HG02623 (cell line): ENCODE data around the gene ITGB2.

Experiments
- ATAC-seq: cut with Tn5 transposase; IDR thresholded peaks from one replicate; pipeline ENCODE4 v1.9.1; 2021; ENCODE audit warnings: moderate library complexity; ENCODE audit not compliant: unreplicated experiment

ITGB2 gene

DNA sequence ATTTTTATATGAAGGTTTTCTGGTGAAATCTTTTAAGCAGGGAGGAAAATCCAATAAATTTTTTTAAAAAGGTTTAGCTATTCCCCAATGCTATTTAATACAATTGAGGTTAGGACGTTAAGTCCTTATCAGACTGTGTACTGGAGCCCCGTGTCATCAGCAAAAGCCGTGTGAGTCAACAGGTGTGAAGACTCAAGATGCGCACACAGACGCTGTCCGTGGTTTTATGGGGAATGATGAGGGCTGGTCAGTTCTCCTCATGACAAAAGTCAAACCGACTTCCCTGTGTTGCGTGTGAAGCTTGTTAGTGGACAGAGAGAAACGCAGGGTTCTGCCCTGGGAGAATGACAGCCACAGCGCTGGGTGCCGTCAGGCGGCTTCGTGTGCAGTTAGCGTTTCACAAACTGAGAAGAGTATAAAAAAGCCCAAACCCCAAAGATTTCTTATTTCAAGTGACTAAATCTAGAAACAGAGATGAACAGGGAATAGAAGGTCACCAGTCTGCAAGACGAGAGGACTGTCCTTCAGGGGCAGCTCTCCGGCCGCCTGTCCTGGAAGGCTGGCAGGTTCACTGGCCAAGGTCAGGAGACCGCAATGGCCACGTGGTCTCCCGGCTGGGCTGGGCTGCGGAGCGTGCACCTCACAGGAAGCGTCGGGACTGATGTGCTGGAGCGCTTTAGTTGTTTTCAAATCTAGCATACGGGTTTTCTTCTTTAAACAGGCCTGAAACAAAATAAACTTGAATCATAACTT lies 69.6 kb downstream of the ITGB2 start:
- ATAC-seq, result no peak

DNA sequence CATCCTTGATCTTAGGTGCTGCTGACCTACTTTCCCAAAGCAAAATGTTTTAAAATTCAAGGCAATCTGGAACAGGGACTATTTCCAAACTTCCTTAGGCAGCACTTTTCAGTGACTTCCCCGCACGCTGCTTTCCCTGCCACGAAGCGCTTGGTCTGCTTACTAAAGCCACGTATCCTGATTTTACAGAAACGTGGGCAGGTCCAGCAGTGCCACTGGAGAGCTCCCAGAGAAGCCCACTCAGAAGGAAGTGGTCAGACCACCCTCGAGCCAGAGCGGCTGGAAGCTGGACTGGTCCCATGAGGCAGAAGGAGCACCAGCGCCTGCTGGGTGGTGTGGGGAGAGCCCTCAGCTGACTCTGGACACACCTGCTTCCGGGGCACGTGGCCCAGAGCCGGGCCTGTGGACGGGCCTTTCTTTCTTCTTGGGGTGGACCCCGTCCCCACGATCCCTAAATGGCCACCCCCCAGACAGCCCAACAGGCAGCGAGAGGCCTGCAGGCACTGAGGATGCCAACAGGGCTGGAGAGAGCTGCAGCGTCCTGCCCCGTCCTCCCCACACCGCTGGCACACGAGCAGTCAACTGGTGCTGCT lies 70.4 kb downstream of the ITGB2 start:
- ATAC-seq, result no peak

DNA sequence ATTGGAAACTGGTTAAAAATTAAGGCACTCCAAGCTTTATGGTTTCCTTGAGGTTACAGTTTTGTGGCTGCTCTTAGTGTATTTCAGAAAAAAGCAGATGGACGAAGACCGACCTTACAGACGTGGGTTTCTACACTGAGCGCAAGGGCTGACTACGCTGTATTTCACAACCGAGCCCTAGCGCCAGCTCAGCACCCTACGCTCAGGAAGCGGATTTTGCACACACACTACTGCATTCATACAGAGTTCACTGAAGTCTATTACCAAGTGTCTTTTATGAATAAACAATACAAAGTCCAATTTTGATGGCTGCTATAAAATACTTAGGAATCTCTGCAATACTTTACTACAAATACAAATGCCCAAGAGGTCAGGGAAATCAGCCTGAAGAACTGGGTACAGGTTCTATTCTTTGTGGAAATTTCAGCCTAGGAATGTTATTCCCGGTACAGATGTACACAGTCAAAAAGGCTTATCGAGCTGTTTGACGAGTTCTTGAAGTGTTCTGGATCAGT lies 71.0 kb downstream of the ITGB2 start:
- ATAC-seq, result no peak

DNA sequence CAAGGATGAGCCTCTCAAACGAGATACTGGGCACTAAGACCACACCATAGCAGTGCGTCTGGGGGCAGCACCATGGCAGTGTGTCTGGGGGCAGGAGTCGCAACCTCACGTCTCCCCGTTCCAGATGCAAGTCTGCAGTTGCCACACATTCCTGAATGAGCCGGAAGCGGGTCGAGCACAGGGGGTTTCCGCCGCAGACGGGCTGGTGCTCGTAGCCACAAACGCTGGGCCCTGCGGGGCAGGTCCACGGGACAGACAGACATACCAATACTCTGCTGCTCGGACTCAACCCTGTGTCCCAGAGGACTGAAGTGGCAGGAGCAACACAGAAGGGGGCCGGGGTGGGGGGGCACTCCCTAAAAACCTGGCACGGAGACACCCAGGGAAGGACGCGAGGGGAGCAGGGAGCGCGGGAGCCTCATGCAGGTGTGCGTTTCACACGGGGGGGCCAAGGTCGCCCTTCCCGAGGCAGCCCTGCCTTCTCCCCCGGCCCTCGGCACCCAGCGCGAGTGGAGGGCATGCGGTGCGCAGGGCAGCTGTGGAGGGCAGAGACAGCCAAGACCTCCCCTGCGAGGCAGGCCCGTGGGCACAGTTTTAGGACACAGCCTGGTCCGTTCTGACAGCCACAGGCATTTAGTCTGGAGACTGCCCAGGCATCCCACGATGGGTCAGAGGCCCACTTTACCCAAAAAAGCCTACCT lies 71.7 kb downstream of the ITGB2 start:
- no peak for ATAC-seq

DNA sequence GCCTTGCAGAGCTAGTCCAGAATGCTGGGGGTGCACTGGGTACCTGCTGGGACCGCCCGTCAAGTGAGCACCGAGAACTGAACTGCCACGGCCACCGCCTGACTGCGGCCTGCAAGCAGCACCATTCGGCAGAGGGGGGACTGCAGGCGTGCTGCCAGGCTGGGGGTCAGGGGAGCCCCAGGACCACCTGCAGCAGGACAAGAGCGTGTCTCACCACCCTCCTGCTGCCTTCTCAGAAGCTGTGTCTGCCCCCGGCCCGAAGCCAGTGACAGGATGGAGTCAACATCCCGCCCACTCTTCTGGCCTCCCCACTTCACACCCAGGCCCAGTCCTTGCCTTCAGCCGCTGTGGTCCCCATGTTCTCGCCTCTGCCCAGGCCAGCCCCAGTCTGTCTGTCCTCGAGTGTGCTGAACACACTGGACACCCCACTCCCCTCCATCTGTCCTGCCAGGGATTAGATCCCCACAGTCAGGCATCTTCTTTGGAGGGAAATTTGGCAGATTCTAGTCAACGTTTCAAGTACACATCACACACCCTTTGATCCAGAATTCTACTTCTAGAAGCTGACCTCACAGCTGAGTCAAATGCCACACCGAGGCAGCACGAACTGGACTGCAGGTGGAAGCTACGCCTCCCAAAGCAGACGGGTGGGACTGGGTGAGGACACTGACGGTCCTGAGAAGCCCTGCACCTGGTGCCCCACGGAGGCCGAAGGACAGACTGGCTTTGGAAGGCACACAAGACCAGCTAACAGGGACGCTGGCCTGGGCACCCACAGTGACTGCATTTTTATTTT lies 73.2 kb downstream of the ITGB2 start:
- ATAC-seq, result no peak

DNA sequence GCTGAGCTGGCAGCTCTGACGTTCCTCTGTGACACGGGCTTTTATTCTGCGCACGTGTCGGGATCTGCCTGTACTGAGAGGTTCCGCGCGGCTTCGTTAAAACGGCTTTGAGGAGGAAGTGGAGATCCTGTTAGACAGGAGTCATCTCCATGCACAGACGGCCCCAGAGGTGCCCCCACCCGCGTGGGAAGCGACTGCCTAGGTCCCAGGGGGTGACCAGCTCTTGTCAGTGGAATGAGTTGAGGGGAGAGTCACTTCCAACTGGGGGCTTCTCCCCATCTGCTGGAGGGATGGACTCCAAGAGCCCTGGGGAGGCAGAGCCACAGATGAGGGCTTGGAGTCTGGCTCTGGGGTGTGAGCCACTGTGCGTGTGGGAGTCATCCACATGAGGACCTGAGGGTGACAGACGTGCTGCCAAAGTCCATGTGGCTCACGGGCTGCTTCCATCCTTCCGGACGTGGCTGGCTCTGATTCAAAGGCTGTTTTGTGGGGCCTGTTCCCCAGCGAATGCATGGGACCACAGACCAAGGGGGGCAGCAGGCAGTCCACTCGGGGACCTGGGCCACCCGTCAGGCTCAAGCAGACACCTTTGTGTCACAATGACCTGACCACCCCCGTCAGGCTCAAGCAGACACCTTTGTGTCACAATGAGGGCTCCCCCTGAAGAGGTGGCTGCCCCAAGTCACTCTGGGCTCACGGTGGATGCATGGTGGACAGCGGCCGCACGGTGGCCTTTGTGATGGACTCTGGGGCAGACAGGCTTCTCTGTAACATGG lies 74.0 kb downstream of the ITGB2 start:
- ATAC-seq, result no peak

DNA sequence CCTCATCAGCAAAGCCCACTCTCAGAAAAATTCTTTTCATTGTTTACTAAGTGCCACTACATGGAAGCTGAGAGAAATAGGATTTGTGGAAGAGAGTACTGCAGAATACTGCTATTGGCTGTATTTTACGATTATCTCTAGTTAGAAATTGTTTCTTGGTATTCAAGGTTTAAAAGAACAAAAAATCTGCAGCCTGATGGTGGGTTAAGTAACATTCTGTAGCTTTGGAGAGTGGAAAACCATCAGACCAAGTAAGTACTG lies 74.5 kb downstream of the ITGB2 start:
- no peak for ATAC-seq

DNA sequence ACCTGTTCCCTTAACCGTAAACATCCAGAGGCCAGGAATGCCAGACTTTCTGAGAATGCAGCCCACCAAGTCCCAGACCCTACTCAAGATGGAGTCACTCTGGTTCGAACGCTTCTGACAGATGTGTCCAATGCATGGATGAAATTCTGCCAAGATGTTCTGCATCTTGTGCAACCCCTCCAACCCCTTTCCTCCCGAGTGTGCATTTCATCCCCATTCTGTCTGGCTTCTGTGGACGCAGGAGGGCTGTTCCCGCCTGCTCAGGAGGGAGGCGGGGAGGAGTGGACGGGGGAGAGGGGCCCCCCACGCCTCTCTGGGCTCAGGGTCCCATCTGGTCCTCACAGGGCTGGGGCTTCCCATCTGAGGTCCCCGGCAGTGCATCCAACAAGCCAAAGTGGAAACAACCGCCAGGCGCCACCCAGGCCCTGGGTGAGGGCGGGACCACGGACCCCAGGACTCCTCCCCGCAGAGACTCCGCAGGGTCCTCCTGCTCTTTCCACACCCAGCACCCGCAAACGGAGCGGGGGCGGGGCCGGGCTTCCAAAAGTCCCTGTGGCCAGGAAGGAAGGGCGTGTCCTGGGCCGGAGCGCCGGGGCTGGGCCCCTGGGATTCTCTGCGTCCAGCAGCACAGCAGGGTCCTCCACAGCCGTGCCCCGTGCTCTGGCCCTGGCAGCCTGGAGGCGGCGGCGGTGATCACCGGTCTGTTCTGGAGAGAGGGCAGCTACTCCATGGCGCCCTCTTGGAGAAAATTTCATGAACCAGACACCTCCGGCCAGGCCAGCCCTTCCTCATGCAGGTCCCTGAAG lies 75.1 kb downstream of the ITGB2 start:
- no peak for ATAC-seq

DNA sequence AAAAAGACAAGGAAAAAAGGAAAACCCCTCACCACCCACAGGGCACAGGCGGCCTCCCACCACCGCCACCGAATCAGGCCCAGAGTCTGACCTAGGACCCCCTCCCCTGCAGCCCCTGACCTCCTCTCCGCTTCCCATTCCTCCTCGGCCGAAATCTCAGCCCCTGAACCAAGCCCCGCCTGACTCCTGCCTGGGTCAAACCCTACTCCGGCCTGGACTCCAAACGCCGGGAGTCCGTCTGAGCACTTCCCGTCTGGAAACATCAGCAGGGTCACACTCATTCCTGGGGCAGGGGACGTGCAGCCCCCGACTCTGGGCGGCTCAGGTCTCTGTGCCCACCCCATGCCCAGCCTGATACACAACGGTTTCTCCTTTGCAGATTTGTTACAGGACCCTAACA lies 76.4 kb downstream of the ITGB2 start:
- ATAC-seq, result no peak

DNA sequence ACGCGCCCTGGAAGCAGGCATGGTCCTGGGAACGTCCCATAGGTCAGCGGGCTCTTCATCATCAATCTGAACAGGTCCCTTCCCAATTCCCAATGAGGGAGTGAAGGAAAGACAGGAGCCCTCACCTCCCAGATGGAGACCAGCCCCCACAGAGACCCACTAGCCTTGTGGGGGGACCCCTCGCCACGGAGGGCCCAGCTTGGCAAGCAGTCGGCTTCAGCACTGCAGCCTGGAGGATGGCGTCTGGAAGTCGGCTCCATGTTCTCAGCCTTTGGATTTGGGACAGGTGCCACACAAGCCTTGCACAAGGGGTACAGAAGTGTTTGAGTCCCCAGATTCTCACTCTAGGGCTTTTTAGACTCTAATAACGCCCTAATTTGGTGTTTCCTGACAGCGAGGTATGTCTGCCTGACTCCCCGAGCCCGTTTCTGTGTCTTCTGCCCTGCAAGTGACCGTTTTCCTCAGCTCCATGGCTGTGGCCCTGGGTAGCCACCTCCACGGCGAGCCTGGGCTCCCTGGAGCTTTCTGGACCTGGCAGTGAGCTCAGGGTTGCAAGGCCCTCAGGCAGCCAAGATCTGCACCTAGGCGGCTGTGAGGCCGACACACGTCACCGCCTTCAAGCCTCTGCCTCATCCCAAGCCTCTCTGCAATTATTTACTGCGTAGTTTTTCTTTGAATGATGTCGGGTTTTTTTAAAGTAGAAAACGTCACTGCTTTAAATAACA lies 77.8 kb downstream of the ITGB2 start:
- no peak for ATAC-seq

DNA sequence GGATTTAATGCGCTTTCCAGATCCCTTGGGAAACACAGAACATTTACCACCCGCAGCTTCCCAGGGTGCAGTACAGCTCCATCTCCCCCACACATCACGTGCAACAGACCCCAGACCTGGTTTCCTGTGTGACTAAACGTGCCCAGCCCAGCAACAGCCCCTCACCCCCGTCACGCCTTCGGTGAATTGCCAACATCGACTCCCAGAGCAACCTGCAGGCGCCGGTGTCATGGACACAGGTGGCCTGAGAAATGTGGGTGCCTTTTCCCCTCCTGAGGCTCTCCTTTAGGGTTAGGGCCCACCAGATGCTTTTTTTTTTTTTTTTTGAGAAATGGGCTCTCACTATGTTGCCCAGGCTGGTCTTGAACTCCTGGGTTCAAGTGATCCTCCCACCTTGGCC lies 78.6 kb downstream of the ITGB2 start:
- no peak for ATAC-seq

DNA sequence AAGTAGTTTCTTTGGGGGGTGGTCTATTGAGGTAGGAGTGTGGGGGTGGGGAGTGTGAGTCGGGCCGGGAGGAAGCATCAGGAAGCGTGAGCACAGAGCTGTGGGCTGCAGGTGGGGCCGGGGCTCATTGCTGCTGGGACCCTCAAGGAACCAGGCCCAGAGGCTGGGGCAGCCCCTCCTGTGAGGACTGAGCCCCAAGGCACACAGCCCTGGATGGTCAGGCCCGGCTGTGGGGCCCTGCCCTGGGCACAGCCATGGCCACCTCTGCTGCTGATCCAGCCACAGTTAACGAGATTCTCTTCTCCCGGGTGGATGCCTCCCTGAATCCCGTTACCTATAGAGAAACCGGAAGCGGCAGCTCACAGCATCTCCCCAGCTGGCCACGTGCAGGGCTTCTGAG lies 79.9 kb downstream of the ITGB2 start:
- no peak for ATAC-seq

DNA sequence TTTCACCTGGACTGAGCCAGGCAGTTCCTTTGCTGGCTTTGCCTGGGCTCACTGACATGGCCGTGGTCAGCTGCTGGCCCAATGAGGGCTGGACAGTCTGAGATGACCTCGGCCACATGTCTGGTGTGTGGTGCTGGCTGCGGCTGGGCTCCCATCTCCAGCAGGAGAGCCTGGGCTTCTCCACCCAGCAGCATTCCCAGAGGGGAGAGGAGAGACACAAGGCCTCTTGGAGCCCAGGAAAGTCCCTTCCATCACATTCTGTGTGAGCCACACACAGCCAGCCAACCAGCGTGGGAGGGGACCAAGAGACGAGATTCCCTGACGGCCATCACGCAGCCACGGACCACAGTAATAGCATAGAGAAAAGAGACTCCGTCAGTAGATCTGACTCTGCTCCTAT lies 81.7 kb downstream of the ITGB2 start:
- no peak for ATAC-seq

DNA sequence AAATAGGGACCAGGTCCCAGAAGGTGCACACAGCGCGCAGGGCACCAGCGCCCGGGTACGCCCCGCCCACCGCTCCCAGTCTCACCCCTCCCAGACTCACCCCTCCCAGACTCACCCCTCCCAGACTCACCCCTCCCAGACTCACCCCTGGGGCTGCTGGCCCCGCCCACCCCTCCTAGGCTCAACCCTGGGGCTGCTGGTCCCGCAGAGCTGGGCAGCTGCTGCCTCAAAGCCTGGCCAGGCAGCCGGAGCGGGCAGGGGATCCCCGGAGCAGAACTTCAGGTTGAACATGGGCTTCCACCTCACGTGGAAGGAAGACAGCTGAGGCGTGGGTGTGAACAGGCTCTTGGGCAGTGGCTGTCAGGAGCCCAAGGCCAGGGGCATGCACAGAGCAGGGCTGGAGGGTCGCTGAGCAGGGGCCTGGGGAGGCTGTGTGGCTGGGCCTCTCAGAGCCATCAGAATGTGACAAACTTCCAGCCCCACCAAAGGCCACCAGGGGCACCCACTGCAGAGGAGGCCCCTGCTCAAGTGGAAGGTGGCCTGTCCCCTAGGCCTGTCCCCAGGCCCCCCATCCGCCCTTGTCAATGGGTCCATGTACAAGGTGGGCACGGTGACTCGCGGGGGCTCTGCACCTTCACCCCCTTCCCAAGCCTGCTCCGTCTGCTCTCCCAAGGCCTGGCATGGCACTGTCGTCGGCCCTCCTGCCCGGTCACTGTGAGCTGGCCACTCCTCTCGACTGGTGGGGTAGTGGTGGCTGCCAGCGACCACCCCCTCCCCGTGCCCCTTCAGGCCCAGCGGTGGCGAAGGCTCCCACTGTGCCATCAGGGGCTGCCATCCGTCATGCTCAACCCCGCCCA lies 82.4 kb downstream of the ITGB2 start:
- ATAC-seq, result no peak

DNA sequence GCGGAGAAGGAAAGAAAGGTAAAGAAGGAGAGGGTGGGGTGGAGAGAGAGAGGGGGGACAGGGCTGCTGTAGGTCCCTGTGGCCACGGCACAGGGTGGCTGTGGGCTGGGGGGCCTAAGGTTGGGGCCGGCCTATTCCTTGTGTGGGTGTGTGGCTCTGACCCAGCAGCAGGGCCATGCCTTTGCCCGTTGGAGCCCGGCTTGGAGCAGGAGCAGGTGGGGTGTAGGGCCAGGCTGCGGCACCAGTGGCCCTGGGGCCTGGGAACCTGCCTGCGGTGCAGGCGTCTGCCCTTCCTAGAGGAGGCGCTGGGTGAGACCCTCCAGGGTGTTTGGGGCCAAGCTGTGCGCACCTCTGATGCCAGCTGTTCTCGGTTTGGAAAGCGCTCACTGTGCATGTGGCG lies 83.2 kb downstream of the ITGB2 start:
- no peak for ATAC-seq

DNA sequence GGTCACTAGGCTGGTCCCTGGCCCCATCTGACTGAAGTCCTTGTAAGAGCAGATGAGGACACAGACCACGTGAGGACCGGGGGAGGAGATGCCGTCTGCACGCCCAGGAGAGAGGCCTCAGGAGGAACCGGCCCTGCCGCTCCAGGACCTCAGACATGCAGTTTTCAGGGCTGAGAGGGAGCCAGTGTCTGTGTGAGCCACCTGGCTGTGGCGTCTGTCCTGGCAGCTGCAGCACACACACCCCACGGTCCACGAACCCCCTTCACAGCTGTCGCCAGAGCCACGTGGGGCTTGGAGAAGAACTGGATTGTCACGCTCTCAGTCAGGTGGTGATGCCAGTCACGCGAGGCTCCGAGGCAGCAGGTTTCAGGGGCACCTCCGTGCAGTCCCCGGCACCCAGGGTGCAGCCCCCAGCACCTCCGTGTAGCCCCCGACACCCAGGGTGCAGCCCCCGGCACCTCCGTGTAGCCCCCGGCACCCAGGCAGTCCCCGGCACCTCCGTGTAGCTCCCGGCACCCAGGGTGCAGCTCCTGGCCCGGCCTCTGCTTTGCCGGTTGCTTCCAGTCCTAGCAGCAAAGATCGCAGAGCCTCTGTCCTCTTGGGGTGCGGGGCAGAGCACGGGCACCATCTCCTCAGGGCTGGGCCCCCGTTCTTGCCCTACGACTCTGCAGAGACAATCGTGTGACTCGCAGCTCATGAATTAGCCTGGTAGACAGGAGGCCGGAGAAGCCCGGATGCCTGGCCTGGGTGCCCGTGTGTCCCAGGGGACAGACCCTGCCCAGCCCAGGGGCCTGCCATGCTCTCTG lies 83.8 kb downstream of the ITGB2 start:
- ATAC-seq, result no peak

DNA sequence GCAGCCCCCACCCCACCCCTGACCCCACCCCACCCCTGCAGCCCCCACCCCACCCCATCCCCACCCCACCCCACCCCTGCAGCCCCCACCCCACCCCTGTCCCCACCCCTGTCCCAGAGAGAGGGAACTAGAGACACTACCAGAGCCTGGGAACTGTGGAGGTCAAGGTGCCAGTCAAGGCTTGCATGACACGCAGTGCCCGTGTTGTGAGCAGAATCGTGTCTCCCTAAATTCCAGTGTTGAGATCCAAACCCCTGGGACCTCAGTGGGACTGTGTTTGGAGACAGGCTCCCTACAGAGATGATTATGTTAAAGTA lies 84.4 kb downstream of the ITGB2 start:
- no peak for ATAC-seq
